Measurements from ENCODE around the gene TOPAZ1.

Gene TOPAZ1

GRCh38 chr3:44292947-44293346, 51.3 kb downstream of the TOPAZ1 start:
- TF ChIP-seq, protein P1, sequence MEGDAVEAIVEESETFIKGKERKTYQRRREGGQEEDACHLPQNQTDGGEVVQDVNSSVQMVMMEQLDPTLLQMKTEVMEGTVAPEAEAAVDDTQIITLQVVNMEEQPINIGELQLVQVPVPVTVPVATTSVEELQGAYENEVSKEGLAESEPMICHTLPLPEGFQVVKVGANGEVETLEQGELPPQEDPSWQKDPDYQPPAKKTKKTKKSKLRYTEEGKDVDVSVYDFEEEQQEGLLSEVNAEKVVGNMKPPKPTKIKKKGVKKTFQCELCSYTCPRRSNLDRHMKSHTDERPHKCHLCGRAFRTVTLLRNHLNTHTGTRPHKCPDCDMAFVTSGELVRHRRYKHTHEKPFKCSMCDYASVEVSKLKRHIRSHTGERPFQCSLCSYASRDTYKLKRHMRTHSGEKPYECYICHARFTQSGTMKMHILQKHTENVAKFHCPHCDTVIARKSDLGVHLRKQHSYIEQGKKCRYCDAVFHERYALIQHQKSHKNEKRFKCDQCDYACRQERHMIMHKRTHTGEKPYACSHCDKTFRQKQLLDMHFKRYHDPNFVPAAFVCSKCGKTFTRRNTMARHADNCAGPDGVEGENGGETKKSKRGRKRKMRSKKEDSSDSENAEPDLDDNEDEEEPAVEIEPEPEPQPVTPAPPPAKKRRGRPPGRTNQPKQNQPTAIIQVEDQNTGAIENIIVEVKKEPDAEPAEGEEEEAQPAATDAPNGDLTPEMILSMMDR (IDR thresholded peaks at IDR 0.05; ENCODE audit: unreplicated experiment in 3 of 3): no peak
- no peak overlapping the region for H3K4me3 Mint-ChIP-seq
- no peaks in the 10 kb centered on the region for H3K4me1 Mint-ChIP-seq
- no peaks in the 10 kb centered on the region for H3K9me3 Mint-ChIP-seq
- no peaks in the 10 kb centered on the region for H3K36me3 Mint-ChIP-seq (ENCODE audit: low read depth)
- H3K27me3 Mint-ChIP-seq (ENCODE audit: low read depth): peaks cover 5% of the 10 kb centered on the region
- H3K27ac Mint-ChIP-seq: no peak overlapping the region

- H3K9me3 Mint-ChIP-seq: no peaks in the 10 kb centered on the region
Observed at GRCh38 chr3:44297255-44297654, 55.6 kb downstream of the TOPAZ1 start.

DNA sequence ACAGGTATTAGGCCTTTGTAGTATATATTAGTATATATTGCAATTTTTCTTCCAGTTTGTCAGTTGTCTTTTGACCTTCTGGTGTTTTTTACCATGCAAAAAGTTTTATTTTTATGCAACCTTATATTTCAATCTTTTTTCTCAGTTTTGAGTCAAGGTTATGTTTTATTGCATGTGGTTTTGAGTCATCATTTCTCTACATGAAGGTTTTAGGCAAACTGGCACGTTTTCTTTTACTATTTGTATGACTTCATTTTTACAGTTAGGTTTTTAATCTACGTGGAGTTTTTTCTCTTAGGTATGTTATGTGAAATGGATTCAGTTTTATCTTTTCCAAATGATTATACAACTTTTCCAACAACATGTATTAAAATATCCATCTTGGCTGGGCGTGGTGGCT, 60.1 kb downstream of the TOPAZ1 start:
- H3K27ac Mint-ChIP-seq: no peak overlapping the region
- no peaks in the 10 kb centered on the region for H3K4me1 Mint-ChIP-seq
- TF ChIP-seq, protein P1 (IDR thresholded peaks at IDR 0.05; ENCODE audit: unreplicated experiment in 3 of 3): no peak
- H3K27me3 Mint-ChIP-seq (ENCODE audit: low read depth): peaks cover 4% of the 10 kb centered on the region
- H3K4me3 Mint-ChIP-seq: no peak overlapping the region
- no peaks in the 10 kb centered on the region for H3K36me3 Mint-ChIP-seq (ENCODE audit: low read depth)
- no peaks in the 10 kb centered on the region for H3K9me3 Mint-ChIP-seq

More at GRCh38 chr3:44297255-44297654, 55.6 kb downstream of the TOPAZ1 start:
- Mint-ChIP-seq H3K4me1 (no peaks in the 10 kb centered on the region), H3K27me3 (ENCODE audit: low read depth) (no peaks in the 10 kb centered on the region), H3K27ac (no peak overlapping the region), H3K36me3 (ENCODE audit: low read depth) (no peaks in the 10 kb centered on the region), H3K4me3 (no peak overlapping the region)
- TF ChIP-seq, protein P1 (IDR thresholded peaks at IDR 0.05; ENCODE audit: unreplicated experiment in 3 of 3): no peak

DNA sequence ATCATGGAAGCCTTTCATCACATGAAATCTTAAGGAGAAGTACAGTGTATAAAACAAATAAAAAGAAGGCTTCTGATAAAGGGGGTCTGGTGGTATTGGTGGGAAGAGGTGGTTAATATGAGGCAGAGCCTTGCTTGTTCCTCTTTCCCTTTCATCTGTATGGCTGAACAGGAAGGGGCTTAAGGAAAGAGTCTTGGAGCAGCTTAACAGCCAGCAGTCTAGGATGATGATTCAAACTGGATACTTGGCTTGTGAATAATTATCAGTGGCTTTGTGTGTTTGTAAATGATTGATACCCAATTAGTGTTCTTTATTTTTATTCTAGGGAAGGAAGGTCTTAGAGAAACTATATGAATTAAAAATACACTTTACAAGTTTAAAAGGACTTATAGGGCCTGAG, 67.8 kb downstream of the TOPAZ1 start:
- TF ChIP-seq, protein P1 (IDR thresholded peaks at IDR 0.05; ENCODE audit: unreplicated experiment in 3 of 3): no peak
- Mint-ChIP-seq H3K36me3 (ENCODE audit: low read depth) (no peaks in the 10 kb centered on the region), H3K9me3 (no peaks in the 10 kb centered on the region), H3K4me1 (no peaks in the 10 kb centered on the region), H3K27ac (no peak overlapping the region), H3K27me3 (ENCODE audit: low read depth) (no peaks in the 10 kb centered on the region), H3K4me3 (no peak overlapping the region)

DNA sequence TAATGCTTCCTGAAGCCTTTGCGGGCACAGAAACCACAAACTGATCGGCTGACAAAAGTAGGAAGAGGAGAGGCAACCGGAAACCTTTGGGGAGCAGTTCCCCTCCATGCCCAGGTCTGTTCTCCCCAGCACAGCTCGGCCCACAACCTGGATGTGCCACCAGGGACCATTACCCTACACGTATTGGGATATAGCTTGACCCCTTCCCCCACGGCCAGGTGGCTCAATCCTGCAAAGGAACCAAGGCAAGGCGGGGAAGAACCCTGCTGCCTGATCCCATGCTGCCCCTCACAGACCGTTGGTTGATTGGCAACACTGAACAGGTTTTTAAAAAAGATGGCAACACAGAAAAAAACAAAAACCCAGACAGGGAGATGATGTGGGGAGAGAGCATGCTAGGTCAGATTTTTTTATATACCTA, 77.2 kb downstream of the TOPAZ1 start:
- no peaks in the 10 kb centered on the region for H3K4me1 Mint-ChIP-seq

GRCh38 chr3:44321335-44321734, 79.6 kb downstream of the TOPAZ1 start:
- Mint-ChIP-seq H3K4me1 (no peaks in the 10 kb centered on the region), H3K4me3 (no peak overlapping the region), H3K9me3 (no peaks in the 10 kb centered on the region), H3K36me3 (ENCODE audit: low read depth) (no peaks in the 10 kb centered on the region), H3K27ac (no peak overlapping the region), H3K27me3 (ENCODE audit: low read depth) (peaks cover 6% of the 10 kb centered on the region)
- TF ChIP-seq, protein P1 (IDR thresholded peaks at IDR 0.05; ENCODE audit: unreplicated experiment in 3 of 3): no peak

More for the DNA sequence above, 77.2 kb downstream of the TOPAZ1 start:
- H3K27ac Mint-ChIP-seq: no peak overlapping the region
- H3K4me3 Mint-ChIP-seq: no peak overlapping the region
- H3K36me3 Mint-ChIP-seq (ENCODE audit: low read depth): no peaks in the 10 kb centered on the region
- TF ChIP-seq, protein P1 (IDR thresholded peaks at IDR 0.05; ENCODE audit: unreplicated experiment in 3 of 3): no peak
- H3K9me3 Mint-ChIP-seq: no peaks in the 10 kb centered on the region
- peaks cover 3% of the 10 kb centered on the region for H3K27me3 Mint-ChIP-seq (ENCODE audit: low read depth)
